HEK293 (cell line): ENCODE measurements around the gene CDT1.

Experiments used
- GFI1B ChIP-seq: fragments of 450-650 bp; formaldehyde crosslinking; IDR thresholded peaks from 2 replicates; pipeline ENCODE4 v1.5.1; 2016; ENCODE audit warnings: missing biosample characterization, missing genetic modification characterization
- GLI4 ChIP-seq: fragments of 450-650 bp; formaldehyde crosslinking; IDR thresholded peaks from 2 replicates; pipeline ENCODE4 v1.5.1; 2016; ENCODE audit warnings: missing biosample characterization, missing genetic modification characterization
- HOXA7 ChIP-seq: sonication (generic); formaldehyde crosslinking; IDR thresholded peaks from 2 replicates; pipeline ENCODE4 v1.8.1; 2022; ENCODE audit warnings: missing genetic modification reagents, borderline replicate concordance
- IKZF3 ChIP-seq: fragments of 450-650 bp; IDR thresholded peaks from 2 replicates; pipeline ENCODE4 v1.5.0; 2018; ENCODE audit warnings: missing biosample characterization, mild to moderate bottlenecking, missing genetic modification characterization, moderate library complexity
- KLF16 ChIP-seq: fragments of 450-650 bp; formaldehyde crosslinking; IDR thresholded peaks from 2 replicates; pipeline ENCODE4 v1.5.1; 2017; ENCODE audit warnings: missing biosample characterization, missing genetic modification characterization
- OVOL3 ChIP-seq: fragments of 450-650 bp; formaldehyde crosslinking; IDR thresholded peaks from 2 replicates; pipeline ENCODE4 v1.5.1; 2016; ENCODE audit warnings: missing biosample characterization, missing genetic modification characterization
- PBX3 ChIP-seq: sonication (generic); formaldehyde crosslinking; IDR thresholded peaks from 2 replicates; pipeline ENCODE4 v1.8.1; 2022; ENCODE audit warnings: mild to moderate bottlenecking, moderate library complexity, missing genetic modification reagents
- PRDM1 ChIP-seq: fragments of 450-650 bp; formaldehyde crosslinking; IDR thresholded peaks from 2 replicates; pipeline ENCODE4; 2016; ENCODE audit warnings: missing biosample characterization, missing genetic modification characterization
- PRDM10 ChIP-seq: fragments of 450-650 bp; formaldehyde crosslinking; IDR thresholded peaks from 2 replicates; pipeline ENCODE4 v1.5.1; 2016; ENCODE audit warnings: missing biosample characterization, missing genetic modification characterization
- SP7 ChIP-seq: fragments of 450-650 bp; formaldehyde crosslinking; IDR thresholded peaks from 2 replicates; pipeline ENCODE4 v1.5.1; 2016; ENCODE audit warnings: missing biosample characterization, missing genetic modification characterization
- TCF7L2 ChIP-seq: IDR thresholded peaks from 2 replicates; pipeline ENCODE4 v1.6.1; 2011; ENCODE audit warnings: low read depth, mild to moderate bottlenecking, inconsistent platforms, low read length, moderate library complexity, borderline replicate concordance
- YY1 ChIP-seq: fragments of 450-650 bp; formaldehyde crosslinking; IDR thresholded peaks from 2 replicates; pipeline ENCODE4 v1.5.1; 2018; ENCODE audit warnings: missing biosample characterization, missing genetic modification characterization
- ZBTB7A ChIP-seq: fragments of 450-650 bp; formaldehyde crosslinking; IDR thresholded peaks from 2 replicates; pipeline ENCODE4 v1.5.1; 2016; ENCODE audit warnings: low read depth, missing biosample characterization, missing genetic modification characterization
- ZNF10 ChIP-seq: fragments of 450-650 bp; formaldehyde crosslinking; IDR thresholded peaks from 2 replicates; pipeline ENCODE4 v1.5.1; 2017; ENCODE audit warnings: missing biosample characterization, missing genetic modification characterization
- ZNF157 ChIP-seq: fragments of 450-650 bp; formaldehyde crosslinking; IDR thresholded peaks from 2 replicates; pipeline ENCODE4 v1.5.1; 2016; ENCODE audit warnings: missing biosample characterization, missing genetic modification characterization
- ZNF221 ChIP-seq: fragments of 450-650 bp; formaldehyde crosslinking; IDR thresholded peaks from 2 replicates; pipeline ENCODE4 v1.5.1; 2017; ENCODE audit warnings: missing biosample characterization, missing genetic modification characterization, borderline replicate concordance
- ZNF239 ChIP-seq: fragments of 450-650 bp; formaldehyde crosslinking; IDR thresholded peaks from 2 replicates; pipeline ENCODE4 v1.5.1; 2016; ENCODE audit warnings: missing biosample characterization, missing genetic modification characterization
- ZNF24 ChIP-seq: fragments of 450-650 bp; formaldehyde crosslinking; IDR thresholded peaks from 2 replicates; pipeline ENCODE4 v1.5.1; 2016; ENCODE audit warnings: missing biosample characterization, missing genetic modification characterization
- ZNF391 ChIP-seq: fragments of 450-650 bp; formaldehyde crosslinking; IDR thresholded peaks from 2 replicates; pipeline ENCODE4 v1.5.1; 2016; ENCODE audit warnings: low read depth, missing biosample characterization, missing genetic modification characterization, borderline replicate concordance
- ZNF404 ChIP-seq: fragments of 450-650 bp; formaldehyde crosslinking; IDR thresholded peaks from 2 replicates; pipeline ENCODE4 v1.5.1; 2017; ENCODE audit warnings: missing biosample characterization, missing genetic modification characterization
- ZNF433 ChIP-seq: fragments of 450-650 bp; formaldehyde crosslinking; IDR thresholded peaks from 2 replicates; pipeline ENCODE4 v1.5.1; 2016; ENCODE audit warnings: missing biosample characterization, missing genetic modification characterization, low read depth
- ZNF518A ChIP-seq: fragments of 450-650 bp; formaldehyde crosslinking; conservative IDR thresholded peaks from 2 replicates; pipeline ENCODE4 v1.5.1; 2016; ENCODE audit warnings: low read depth, missing biosample characterization, missing genetic modification characterization
- ZNF660 ChIP-seq: fragments of 450-650 bp; IDR thresholded peaks from 2 replicates; pipeline ENCODE4 v1.5.1; 2018; ENCODE audit warnings: missing biosample characterization, mild to moderate bottlenecking, missing genetic modification characterization
- ZSCAN18 ChIP-seq: fragments of 450-650 bp; formaldehyde crosslinking; IDR thresholded peaks from 2 replicates; pipeline ENCODE4 v1.5.1; 2016; ENCODE audit warnings: missing biosample characterization, missing genetic modification characterization
- ZSCAN4 ChIP-seq: fragments of 450-650 bp; formaldehyde crosslinking; IDR thresholded peaks from 2 replicates; pipeline ENCODE4 v1.5.1; 2017; ENCODE audit warnings: missing biosample characterization, missing genetic modification characterization

The CDT1 gene

GRCh38 chr16:88772871-88773811 is 30.4 kb upstream of the CDT1 start (continued):
- no peak for TF ChIP-seq PRDM1 (tag by site-specific recombination)
- TF ChIP-seq SP7 (tag by site-specific recombination) = peak; percentile 88
- TF ChIP-seq GFI1B (tag by site-specific recombination) = no peak
- TF ChIP-seq ZNF157 (tag by site-specific recombination) = no peak
- TF ChIP-seq ZNF518A (tag by site-specific recombination) = no peak
- no peak for TF ChIP-seq ZNF660
- TF ChIP-seq ZNF10 (tag by site-specific recombination) = peak; percentile 61
- TF ChIP-seq KLF16 = no peak
- no peak for TF ChIP-seq ZBTB7A (tag by site-specific recombination)
- TF ChIP-seq ZSCAN4 (tag by site-specific recombination) = no peak
- peak; percentile 28; the same call in 1 of the 2 replicates for TF ChIP-seq IKZF3
- no peak for TF ChIP-seq ZNF391 (tag by site-specific recombination)
- no peak for TF ChIP-seq YY1 (tag by site-specific recombination)
- no peak for TF ChIP-seq ZNF221 (tag by site-specific recombination)
- TF ChIP-seq HOXA7 = no peak
- TF ChIP-seq OVOL3 = no peak
- no peak for TF ChIP-seq PBX3 (CRISPR knock-in tag)
- no peak for TF ChIP-seq ZNF239 (tag by site-specific recombination)
- no peak for TF ChIP-seq PRDM10
- TF ChIP-seq GLI4 (tag by site-specific recombination) = no peak
- TF ChIP-seq TCF7L2 = no peak
- no peak for TF ChIP-seq ZNF24 (tag by site-specific recombination)
- TF ChIP-seq ZSCAN18 (tag by site-specific recombination) = no peak
- no peak for TF ChIP-seq ZNF433 (tag by site-specific recombination)
- no peak for TF ChIP-seq ZNF404
